WTC11 (cell line): ENCODE measurements around the gene SLC35F4. TPM values are rescaled to one million over a fixed set of nuclear protein-coding genes. Genes with fewer than 3 reads are reported as not detected.

Experiments used
- ATAC-seq: fragments of 200-7000 bp; cut with Tn5 transposase; 2 replicates; pipeline ENCODE4 v1.10.0; 2021; ENCODE audit warnings: mild to moderate bottlenecking, moderate library complexity
- CTCF ChIA-PET: fragments of 300-600 bp; sonication (Branson Sonifier 250); formaldehyde crosslinking; loops from one replicate; lab custom pipeline; 2021; ENCODE audit warnings: antibody characterized with exemption; lab: Charles Lee
- POLR2A ChIA-PET: fragments of 350-600 bp; sonication (Branson Sonifier 250); formaldehyde crosslinking; loops from one replicate; lab custom pipeline; 2021; ENCODE audit warnings: antibody characterized with exemption; lab: Charles Lee
- DNase-seq: peaks from one replicate; pipeline ENCODE4 v3.0.0; 2021; ENCODE audit warnings: low spot score
- H3K27ac Mint-ChIP-seq: 2 replicates; pipeline ENCODE4 v1.8.0; 2021; ENCODE audit warnings: mixed read lengths
- H3K27me3 Mint-ChIP-seq: 2 replicates; pipeline ENCODE4 v1.8.0; 2021; ENCODE audit warnings: low read depth, mild to moderate bottlenecking, moderate library complexity, mixed read lengths
- H3K36me3 Mint-ChIP-seq: 2 replicates; pipeline ENCODE4 v1.8.0; 2021; ENCODE audit warnings: mixed read lengths
- H3K4me1 Mint-ChIP-seq: 2 replicates; pipeline ENCODE4 v1.8.0; 2022; ENCODE audit warnings: mixed read lengths
- H3K4me3 Mint-ChIP-seq: 2 replicates; pipeline ENCODE4 v1.8.0; 2021; ENCODE audit warnings: mild to moderate bottlenecking, moderate library complexity, mixed read lengths
- H3K9me3 Mint-ChIP-seq: 2 replicates; pipeline ENCODE4 v1.8.0; 2021; ENCODE audit warnings: mixed read lengths
- CBFB ChIP-seq: sonication (generic); formaldehyde crosslinking; IDR thresholded peaks from 2 replicates; pipeline ENCODE4 v1.8.1; 2022; ENCODE audit warnings: mild to moderate bottlenecking, low read depth, missing genetic modification reagents
- HMGA2 ChIP-seq: fragments of 250-450 bp; sonication (Bioruptor Pico); IDR thresholded peaks from 2 replicates; pipeline ENCODE4 v1.4.0; 2021; ENCODE audit warnings: mild to moderate bottlenecking, moderate library complexity
- JUN ChIP-seq: sonication (generic); formaldehyde crosslinking; IDR thresholded peaks from 2 replicates; pipeline ENCODE4 v1.8.0; 2023; ENCODE audit warnings: mild to moderate bottlenecking, missing genetic modification reagents
- NR1H2 ChIP-seq: sonication (generic); formaldehyde crosslinking; IDR thresholded peaks from 2 replicates; pipeline ENCODE4 v1.9.0; 2021; ENCODE audit warnings: mild to moderate bottlenecking, moderate library complexity, missing genetic modification reagents
- NR2C2 ChIP-seq: sonication (generic); formaldehyde crosslinking; IDR thresholded peaks from 2 replicates; pipeline ENCODE4 v1.8.0; 2022; ENCODE audit warnings: mild to moderate bottlenecking, missing genetic modification reagents
- NR3C1 ChIP-seq: sonication (generic); formaldehyde crosslinking; conservative IDR thresholded peaks from 2 replicates; pipeline ENCODE4 v1.8.1; 2023; ENCODE audit warnings: low read depth, mild to moderate bottlenecking, missing genetic modification reagents
- OVOL2 ChIP-seq: fragments of 250-450 bp; sonication (Bioruptor Pico); IDR thresholded peaks from 2 replicates; pipeline ENCODE4 v1.9.0; 2021; ENCODE audit warnings: mild to moderate bottlenecking, borderline replicate concordance
- SMAD3 ChIP-seq: sonication (generic); formaldehyde crosslinking; IDR thresholded peaks from 2 replicates; pipeline ENCODE4 v1.8.0; 2022; ENCODE audit warnings: missing genetic modification reagents, mild to moderate bottlenecking, borderline replicate concordance
- TEAD4 ChIP-seq: sonication (generic); formaldehyde crosslinking; IDR thresholded peaks from 2 replicates; pipeline ENCODE4 v1.8.0; 2022; ENCODE audit warnings: mild to moderate bottlenecking, missing genetic modification reagents
- ZNF232 ChIP-seq: sonication (generic); formaldehyde crosslinking; IDR thresholded peaks from 2 replicates; pipeline ENCODE4 v1.8.0; 2022; ENCODE audit warnings: mild to moderate bottlenecking, missing genetic modification reagents
- ZNF423 ChIP-seq: fragments of 250-450 bp; sonication (Bioruptor Pico); IDR thresholded peaks from 2 replicates; pipeline ENCODE4 v2.1.2; 2022; ENCODE audit warnings: mild to moderate bottlenecking, moderate library complexity
- total RNA-seq: library from RNA; stranded (reverse); gene quantifications from 3 replicates; pipeline ENCODE4 v1.2.3, GENCODE V29; 2021
- TF ChIP-seq, protein P1 (sequence below): sonication (generic); formaldehyde crosslinking; IDR thresholded peaks from 2 replicates; pipeline ENCODE4 v1.8.1; 2023; ENCODE audit warnings: mild to moderate bottlenecking, missing genetic modification reagents, moderate library complexity
- TF ChIP-seq, protein P2 (sequence below): sonication (generic); formaldehyde crosslinking; IDR thresholded peaks from 2 replicates; pipeline ENCODE4 v1.8.0; 2023; ENCODE audit warnings: missing genetic modification reagents, mild to moderate bottlenecking, borderline replicate concordance
- TF ChIP-seq, protein P3 (sequence below): sonication (generic); formaldehyde crosslinking; IDR thresholded peaks from 2 replicates; pipeline ENCODE4 v1.8.1; 2022; ENCODE audit warnings: low read depth, missing genetic modification reagents, borderline replicate concordance
- TF ChIP-seq, protein P4 (sequence below): sonication (generic); formaldehyde crosslinking; IDR thresholded peaks from 2 replicates; pipeline ENCODE4 v1.8.0; 2022; ENCODE audit warnings: mild to moderate bottlenecking, missing genetic modification reagents
- TF ChIP-seq, protein P5 (sequence below): fragments of 250-450 bp; sonication (Bioruptor Pico); IDR thresholded peaks from 2 replicates; pipeline ENCODE4 v1.9.0; 2021; ENCODE audit warnings: mild to moderate bottlenecking, borderline replicate concordance
- TF ChIP-seq, protein P6 (sequence below): sonication (generic); formaldehyde crosslinking; IDR thresholded peaks from 2 replicates; pipeline ENCODE4 v1.8.1; 2023; ENCODE audit warnings: mild to moderate bottlenecking, missing genetic modification reagents, moderate library complexity

Gene SLC35F4
- total RNA-seq, 1 experiment from 2014 or later, result not detected

DNA sequence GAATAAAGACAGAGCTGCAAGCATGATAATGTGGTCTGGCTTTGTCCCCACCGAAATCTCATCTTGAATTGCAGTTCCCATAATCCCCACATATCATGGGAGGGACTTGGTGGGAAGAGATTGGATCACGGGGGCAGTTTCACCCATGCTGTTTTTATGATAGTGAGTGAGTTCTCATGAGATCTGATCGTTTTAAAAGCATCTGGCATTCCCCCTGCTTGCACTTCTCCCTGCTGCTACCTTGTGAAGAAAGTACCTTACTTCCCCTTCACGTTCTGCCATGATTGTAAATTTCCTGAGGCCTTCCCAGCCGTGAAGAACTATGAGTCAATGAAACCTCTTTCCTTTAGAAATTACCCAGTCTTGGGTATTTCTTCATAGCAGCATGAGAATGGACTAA, 158.7 kb downstream of the SLC35F4 start:
- no peak for ATAC-seq
- peaks cover 50% of the 10 kb centered on the region for H3K9me3 Mint-ChIP-seq
- no peak for DNase-seq
- H3K36me3 Mint-ChIP-seq, result peaks cover 38% of the 10 kb centered on the region
- ChIA-PET POLR2A (no interaction called here), CTCF (no interaction called here)
- TF ChIP-seq TEAD4, result no peak
- peaks cover 4% of the 10 kb centered on the region for H3K4me1 Mint-ChIP-seq
- H3K4me3 Mint-ChIP-seq, result no peak overlapping the region
- no peak overlapping the region for H3K27ac Mint-ChIP-seq
- peaks cover 22% of the 10 kb centered on the region for H3K27me3 Mint-ChIP-seq

DNA sequence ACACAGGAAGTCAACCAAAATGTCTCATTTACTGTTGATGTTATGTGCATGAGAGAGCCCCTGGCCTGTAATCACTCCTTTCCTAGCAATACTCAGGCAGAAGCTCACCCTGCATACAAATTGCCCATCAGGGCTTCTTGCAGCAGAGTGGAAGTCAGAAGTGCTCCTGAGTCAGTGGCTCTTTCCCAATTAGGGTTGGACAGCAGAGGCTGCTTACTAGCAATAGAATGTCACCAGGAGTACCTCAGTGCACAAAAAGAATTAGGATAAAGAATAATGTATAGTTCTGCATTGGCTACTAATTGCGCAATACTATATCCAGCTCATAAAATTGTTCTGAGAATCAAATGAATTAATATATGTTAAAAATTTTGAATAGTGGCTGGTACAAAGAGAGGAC, 161.1 kb downstream of the SLC35F4 start:
- Mint-ChIP-seq H3K9me3 (peaks cover 34% of the 10 kb centered on the region), H3K4me1 (no peaks in the 10 kb centered on the region), H3K27me3 (peaks cover 6% of the 10 kb centered on the region; the same call in 1 of the 2 replicates), H3K4me3 (no peak overlapping the region), H3K27ac (no peak overlapping the region), H3K36me3 (peaks cover 21% of the 10 kb centered on the region)
- ChIA-PET POLR2A (no interaction called here), CTCF (interaction anchor here (0.7 to 1.1 kb wide), 3 partner anchors 12 to 257 kb away, joined by 3 to 4 read pairs (median 4); no protein-coding TSS in a partner anchor)
- TF ChIP-seq, protein P1, sequence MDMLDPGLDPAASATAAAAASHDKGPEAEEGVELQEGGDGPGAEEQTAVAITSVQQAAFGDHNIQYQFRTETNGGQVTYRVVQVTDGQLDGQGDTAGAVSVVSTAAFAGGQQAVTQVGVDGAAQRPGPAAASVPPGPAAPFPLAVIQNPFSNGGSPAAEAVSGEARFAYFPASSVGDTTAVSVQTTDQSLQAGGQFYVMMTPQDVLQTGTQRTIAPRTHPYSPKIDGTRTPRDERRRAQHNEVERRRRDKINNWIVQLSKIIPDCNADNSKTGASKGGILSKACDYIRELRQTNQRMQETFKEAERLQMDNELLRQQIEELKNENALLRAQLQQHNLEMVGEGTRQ (CRISPR knock-in tag), result no peak
- TF ChIP-seq NR1H2 (CRISPR knock-in tag) (no peak), JUN (CRISPR knock-in tag) (no peak), NR3C1 (CRISPR knock-in tag) (no peak), ZNF232 (CRISPR knock-in tag) (no peak), TEAD4 (no peak), NR2C2 (no peak), SMAD3 (CRISPR knock-in tag) (no peak), HMGA2 (CRISPR knock-in tag) (no peak), CBFB (no peak)
- TF ChIP-seq, protein P2, sequence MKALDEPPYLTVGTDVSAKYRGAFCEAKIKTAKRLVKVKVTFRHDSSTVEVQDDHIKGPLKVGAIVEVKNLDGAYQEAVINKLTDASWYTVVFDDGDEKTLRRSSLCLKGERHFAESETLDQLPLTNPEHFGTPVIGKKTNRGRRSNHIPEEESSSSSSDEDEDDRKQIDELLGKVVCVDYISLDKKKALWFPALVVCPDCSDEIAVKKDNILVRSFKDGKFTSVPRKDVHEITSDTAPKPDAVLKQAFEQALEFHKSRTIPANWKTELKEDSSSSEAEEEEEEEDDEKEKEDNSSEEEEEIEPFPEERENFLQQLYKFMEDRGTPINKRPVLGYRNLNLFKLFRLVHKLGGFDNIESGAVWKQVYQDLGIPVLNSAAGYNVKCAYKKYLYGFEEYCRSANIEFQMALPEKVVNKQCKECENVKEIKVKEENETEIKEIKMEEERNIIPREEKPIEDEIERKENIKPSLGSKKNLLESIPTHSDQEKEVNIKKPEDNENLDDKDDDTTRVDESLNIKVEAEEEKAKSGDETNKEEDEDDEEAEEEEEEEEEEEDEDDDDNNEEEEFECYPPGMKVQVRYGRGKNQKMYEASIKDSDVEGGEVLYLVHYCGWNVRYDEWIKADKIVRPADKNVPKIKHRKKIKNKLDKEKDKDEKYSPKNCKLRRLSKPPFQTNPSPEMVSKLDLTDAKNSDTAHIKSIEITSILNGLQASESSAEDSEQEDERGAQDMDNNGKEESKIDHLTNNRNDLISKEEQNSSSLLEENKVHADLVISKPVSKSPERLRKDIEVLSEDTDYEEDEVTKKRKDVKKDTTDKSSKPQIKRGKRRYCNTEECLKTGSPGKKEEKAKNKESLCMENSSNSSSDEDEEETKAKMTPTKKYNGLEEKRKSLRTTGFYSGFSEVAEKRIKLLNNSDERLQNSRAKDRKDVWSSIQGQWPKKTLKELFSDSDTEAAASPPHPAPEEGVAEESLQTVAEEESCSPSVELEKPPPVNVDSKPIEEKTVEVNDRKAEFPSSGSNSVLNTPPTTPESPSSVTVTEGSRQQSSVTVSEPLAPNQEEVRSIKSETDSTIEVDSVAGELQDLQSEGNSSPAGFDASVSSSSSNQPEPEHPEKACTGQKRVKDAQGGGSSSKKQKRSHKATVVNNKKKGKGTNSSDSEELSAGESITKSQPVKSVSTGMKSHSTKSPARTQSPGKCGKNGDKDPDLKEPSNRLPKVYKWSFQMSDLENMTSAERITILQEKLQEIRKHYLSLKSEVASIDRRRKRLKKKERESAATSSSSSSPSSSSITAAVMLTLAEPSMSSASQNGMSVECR (CRISPR knock-in tag), result no peak
- TF ChIP-seq, protein P3, sequence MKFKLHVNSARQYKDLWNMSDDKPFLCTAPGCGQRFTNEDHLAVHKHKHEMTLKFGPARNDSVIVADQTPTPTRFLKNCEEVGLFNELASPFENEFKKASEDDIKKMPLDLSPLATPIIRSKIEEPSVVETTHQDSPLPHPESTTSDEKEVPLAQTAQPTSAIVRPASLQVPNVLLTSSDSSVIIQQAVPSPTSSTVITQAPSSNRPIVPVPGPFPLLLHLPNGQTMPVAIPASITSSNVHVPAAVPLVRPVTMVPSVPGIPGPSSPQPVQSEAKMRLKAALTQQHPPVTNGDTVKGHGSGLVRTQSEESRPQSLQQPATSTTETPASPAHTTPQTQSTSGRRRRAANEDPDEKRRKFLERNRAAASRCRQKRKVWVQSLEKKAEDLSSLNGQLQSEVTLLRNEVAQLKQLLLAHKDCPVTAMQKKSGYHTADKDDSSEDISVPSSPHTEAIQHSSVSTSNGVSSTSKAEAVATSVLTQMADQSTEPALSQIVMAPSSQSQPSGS (CRISPR knock-in tag), result no peak
- TF ChIP-seq, protein P4, sequence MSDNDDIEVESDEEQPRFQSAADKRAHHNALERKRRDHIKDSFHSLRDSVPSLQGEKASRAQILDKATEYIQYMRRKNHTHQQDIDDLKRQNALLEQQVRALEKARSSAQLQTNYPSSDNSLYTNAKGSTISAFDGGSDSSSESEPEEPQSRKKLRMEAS (CRISPR knock-in tag), result no peak
- ATAC-seq, result no peak
- DNase-seq, result no peak

DNA sequence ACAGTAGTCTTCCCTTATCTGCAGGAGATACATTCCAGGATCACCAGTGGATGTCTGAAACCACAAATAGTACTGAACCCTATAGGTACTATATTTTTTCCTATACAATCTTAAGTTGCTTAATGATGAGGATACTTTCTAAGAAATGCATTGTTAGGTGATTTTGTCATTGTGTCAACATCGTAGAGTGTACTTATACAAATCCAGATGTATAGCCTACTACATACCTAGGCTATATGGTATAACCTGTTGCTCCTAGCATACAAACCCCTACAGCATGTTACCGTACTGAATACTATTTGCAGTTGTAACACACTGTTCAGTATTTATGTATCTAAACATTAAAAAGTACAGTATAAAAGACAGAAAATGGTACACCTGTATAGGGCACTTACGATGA, 165.9 kb downstream of the SLC35F4 start:
- POLR2A ChIA-PET, result no interaction called here
- TF ChIP-seq OVOL2 (CRISPR knock-in tag), result no peak
- no peak for TF ChIP-seq ZNF423 (CRISPR knock-in tag)
- TF ChIP-seq, protein P5, sequence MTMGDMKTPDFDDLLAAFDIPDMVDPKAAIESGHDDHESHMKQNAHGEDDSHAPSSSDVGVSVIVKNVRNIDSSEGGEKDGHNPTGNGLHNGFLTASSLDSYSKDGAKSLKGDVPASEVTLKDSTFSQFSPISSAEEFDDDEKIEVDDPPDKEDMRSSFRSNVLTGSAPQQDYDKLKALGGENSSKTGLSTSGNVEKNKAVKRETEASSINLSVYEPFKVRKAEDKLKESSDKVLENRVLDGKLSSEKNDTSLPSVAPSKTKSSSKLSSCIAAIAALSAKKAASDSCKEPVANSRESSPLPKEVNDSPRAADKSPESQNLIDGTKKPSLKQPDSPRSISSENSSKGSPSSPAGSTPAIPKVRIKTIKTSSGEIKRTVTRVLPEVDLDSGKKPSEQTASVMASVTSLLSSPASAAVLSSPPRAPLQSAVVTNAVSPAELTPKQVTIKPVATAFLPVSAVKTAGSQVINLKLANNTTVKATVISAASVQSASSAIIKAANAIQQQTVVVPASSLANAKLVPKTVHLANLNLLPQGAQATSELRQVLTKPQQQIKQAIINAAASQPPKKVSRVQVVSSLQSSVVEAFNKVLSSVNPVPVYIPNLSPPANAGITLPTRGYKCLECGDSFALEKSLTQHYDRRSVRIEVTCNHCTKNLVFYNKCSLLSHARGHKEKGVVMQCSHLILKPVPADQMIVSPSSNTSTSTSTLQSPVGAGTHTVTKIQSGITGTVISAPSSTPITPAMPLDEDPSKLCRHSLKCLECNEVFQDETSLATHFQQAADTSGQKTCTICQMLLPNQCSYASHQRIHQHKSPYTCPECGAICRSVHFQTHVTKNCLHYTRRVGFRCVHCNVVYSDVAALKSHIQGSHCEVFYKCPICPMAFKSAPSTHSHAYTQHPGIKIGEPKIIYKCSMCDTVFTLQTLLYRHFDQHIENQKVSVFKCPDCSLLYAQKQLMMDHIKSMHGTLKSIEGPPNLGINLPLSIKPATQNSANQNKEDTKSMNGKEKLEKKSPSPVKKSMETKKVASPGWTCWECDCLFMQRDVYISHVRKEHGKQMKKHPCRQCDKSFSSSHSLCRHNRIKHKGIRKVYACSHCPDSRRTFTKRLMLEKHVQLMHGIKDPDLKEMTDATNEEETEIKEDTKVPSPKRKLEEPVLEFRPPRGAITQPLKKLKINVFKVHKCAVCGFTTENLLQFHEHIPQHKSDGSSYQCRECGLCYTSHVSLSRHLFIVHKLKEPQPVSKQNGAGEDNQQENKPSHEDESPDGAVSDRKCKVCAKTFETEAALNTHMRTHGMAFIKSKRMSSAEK, result no peak
- TF ChIP-seq, protein P6, sequence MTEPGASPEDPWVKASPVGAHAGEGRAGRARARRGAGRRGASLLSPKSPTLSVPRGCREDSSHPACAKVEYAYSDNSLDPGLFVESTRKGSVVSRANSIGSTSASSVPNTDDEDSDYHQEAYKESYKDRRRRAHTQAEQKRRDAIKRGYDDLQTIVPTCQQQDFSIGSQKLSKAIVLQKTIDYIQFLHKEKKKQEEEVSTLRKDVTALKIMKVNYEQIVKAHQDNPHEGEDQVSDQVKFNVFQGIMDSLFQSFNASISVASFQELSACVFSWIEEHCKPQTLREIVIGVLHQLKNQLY (CRISPR knock-in tag), result no peak
- Mint-ChIP-seq H3K36me3 (peaks cover 10% of the 10 kb centered on the region; the same call in 1 of the 2 replicates), H3K9me3 (peaks cover 9% of the 10 kb centered on the region), H3K4me1 (no peaks in the 10 kb centered on the region), H3K27ac (no peak overlapping the region), H3K4me3 (no peak overlapping the region), H3K27me3 (no peaks in the 10 kb centered on the region)
- DNase-seq (no peak), ATAC-seq (no peak)
- CTCF ChIA-PET, result no interaction called here
